Omental fat pad (tissue), 4 donors: Measurements from ENCODE around the gene PROM2. TPM values are rescaled to one million over a fixed set of nuclear protein-coding genes. Genes with fewer than 3 reads are reported as not detected.

Experiments
- ATAC-seq: fragments of 150-250 bp; one replicate; pipeline ENCODE4 v1.9.1; 2016; ENCODE audit warnings: mild to moderate bottlenecking, moderate library complexity; ENCODE audit not compliant: low FRiP score
- DNase-seq: peaks from one replicate; pipeline ENCODE4 v3.0.0-alpha.2; 2019; ENCODE audit warnings: low spot score
- CTCF ChIP-seq, 3 donors: fragments of 450-650 bp; IDR thresholded peaks; one replicate each; pipeline ENCODE4 v1.5.1; 2016 to 2017; ENCODE audit warnings: antibody characterized with exemption in 3 of 3, mild to moderate bottlenecking in 3 of 3, moderate library complexity in 2 of 3
- total RNA-seq, 4 donors: library from RNA; depleted of rRNA; stranded (reverse); fragments of >200 nt; gene quantifications; one replicate each; pipeline ENCODE4 v1.1.0, GENCODE V29; 2016

The PROM2 gene
- total RNA-seq, 4 donors from 2014 or later: 0.60 to 1.4 (median 1.1) TPM

DNA sequence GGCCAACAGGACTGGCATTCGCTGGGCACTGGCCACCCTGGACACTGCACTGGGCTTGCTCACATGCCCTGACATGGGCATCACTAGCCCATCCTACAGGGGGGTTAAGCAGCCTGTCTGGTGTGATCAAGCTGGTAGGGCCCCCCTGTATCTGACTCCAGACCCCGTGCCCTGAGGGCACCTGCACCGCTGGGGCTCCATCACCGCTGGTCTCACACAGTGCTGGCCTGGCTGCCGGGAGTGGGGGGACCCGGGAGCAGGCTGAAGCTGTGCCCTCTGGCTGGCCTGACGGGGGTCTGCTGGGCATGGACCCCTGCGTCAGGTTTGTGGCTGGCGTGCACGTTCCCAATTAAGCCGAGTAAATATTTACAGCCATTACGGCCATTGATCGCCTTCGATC is 55.2 kb downstream of the PROM2 start:
- DNase-seq (no peak), ATAC-seq (no peak)
- TF ChIP-seq CTCF (IDR thresholded peaks at IDR 0.05): no peak

DNA sequence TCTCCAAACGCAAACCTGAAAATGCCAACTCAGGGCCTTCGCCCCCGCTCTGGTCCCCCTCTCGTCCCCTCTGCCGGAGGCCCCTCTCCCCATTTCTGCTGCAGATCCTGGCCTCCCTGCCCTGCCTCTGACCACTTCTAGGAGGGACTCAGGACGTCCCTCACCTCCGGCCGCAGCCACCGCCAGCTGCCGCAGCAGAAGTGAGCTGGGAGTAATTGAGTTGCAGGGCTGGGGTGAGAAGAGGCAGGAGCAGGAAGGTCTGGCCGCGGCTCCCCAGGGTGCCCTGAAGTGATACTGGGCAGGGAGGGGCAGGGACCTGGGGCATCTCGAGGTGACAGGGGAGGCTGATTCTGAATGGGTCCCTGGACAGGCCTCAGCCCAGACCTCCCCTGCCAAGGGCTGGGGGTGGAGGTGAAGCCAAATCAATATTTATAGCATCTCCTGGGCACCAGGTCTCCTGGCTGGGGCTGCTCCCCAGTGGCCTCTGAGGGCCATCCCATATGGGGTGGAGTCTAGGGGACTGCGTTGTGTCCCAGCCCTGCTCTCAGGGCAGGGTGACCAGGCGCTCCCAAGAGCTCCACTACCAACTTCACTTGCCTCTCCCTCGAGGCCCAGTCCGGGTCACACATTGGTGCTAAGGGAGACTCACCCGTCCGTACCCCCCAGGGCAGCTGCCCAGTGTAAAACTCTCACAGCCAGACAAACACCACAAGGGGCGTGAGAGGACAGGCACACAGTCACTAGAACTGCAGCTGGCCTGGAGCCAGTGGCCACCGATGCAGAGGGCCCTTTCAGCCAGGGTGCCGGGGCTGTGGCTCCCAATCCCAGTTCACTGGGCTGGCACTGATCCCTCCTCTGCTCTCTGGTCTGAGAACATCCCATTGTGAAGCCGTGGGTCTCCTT is 55.9 kb downstream of the PROM2 start:
- TF ChIP-seq CTCF (IDR thresholded peaks at IDR 0.05): no peak
- ATAC-seq (no peak), DNase-seq (no peak)

GRCh38 chr2:95330794-95331338 is 56.6 kb downstream of the PROM2 start:
- TF ChIP-seq CTCF (IDR thresholded peaks at IDR 0.05): no peak
- ATAC-seq: no peak
- no peak for DNase-seq

DNA sequence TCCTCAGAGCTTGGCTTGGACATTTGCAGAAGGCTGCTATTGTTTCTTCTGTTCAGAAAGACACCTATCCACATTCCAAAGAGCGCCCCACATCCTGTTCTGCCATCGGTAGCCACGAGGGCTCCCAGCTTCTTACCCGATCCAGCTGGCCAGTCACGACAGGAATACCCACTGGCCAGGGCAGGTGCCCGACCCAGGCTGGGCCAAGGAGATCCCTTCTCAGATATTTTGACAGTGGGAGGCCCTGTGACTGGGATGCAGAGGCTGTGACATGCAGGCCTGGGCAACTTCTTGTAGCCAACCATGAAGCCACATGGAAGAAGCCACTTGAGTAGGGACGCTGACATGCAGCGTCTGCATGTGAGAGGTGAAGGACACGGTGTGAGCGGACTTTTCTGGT is 57.4 kb downstream of the PROM2 start:
- ATAC-seq (no peak), DNase-seq (no peak)
- TF ChIP-seq CTCF (IDR thresholded peaks at IDR 0.05): no peak

GRCh38 chr2:95332036-95332435 is 57.8 kb downstream of the PROM2 start:
- ATAC-seq: no peak
- TF ChIP-seq CTCF (IDR thresholded peaks at IDR 0.05): no peak
- no peak for DNase-seq

GRCh38 chr2:95333056-95333455 is 58.8 kb downstream of the PROM2 start:
- ATAC-seq (no peak), DNase-seq (no peak)
- no peak for TF ChIP-seq CTCF (IDR thresholded peaks at IDR 0.05)

DNA sequence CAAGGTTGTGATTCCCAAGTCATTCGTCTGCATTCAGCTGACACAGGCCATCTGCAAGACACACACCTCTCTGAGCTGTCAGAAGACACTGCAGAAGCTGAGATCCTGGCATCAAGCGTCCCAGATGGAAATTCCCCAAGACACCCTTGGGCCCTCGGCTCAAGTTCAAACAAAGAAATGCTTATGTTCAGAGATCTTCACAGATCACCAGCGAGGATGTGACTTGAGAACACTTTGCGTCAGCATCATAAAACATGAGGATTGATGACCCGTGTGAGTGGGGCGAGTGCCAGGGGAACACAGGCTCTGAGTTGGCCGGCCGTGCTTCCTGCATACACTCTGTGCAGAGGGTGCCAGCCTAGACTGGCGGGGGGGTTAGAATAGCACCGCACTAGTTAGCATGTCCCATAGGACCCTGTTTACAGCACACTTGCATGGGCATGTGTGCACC is 59.7 kb downstream of the PROM2 start:
- TF ChIP-seq CTCF (IDR thresholded peaks at IDR 0.05): no peak
- no peak for DNase-seq
- no peak for ATAC-seq
